HCT116 (cell line): Measurements from ENCODE around the gene C1orf56. TPM values are rescaled to one million over a fixed set of nuclear protein-coding genes. Genes with fewer than 3 reads are reported as not detected.

Experiments used
- ATAC-seq: fragments of 200-7000 bp; cut with Tn5 transposase; 2 replicates; pipeline ENCODE4 v1.9.1; 2020; ENCODE audit warnings: mild to moderate bottlenecking, moderate library complexity
- BruUV-seq: library from RNA; stranded (reverse); fragments of 400-500 nt; replicated peaks from 2 replicates; lab custom pipeline; 2021; lab: Mats Ljungman, UMichigan
- CTCF ChIA-PET: fragments of 300-600 bp; sonication (Branson Sonifier 250); formaldehyde crosslinking; loops from one replicate; lab custom pipeline; 2021; ENCODE audit warnings: antibody characterized with exemption; lab: Charles Lee
- POLR2A ChIA-PET: fragments of 300-600, 350-600 bp; sonication (Branson Sonifier 250); formaldehyde crosslinking; loops from one replicate; lab custom pipeline; 2021; ENCODE audit warnings: antibody characterized with exemption; lab: Charles Lee
- RAD21 ChIA-PET, 2 experiments: fragments of 300-600 bp; sonication (Branson Sonifier 250); formaldehyde crosslinking; loops; one replicate each; lab custom pipeline; 2023; ENCODE audit warnings: low total read pairs in 2 of 2; ENCODE audit not compliant: uncharacterized antibody in 2 of 2, unreplicated experiment in 2 of 2, low non-redundant PET in 1 of 2; lab: Charles Lee
- DNase-seq: peaks from one replicate; pipeline ENCODE4 v3.0.0-alpha.2; 2010; ENCODE audit warnings: low read depth, low spot score
- H2AFZ ChIP-seq: fragments of 200-600 bp; shearing (Covaris generic), sonication (generic); 2 replicates; pipeline ENCODE4 v1.6.1; 2017; ENCODE audit warnings: low read depth, mixed run types, mixed read lengths, antibody characterized with exemption, low read length; ENCODE audit not compliant: poor library complexity, severe bottlenecking
- H3K27ac ChIP-seq: 2 replicates; pipeline ENCODE4 v1.5.1; 2012; ENCODE audit warnings: low read depth, low read length
- H3K27me3 ChIP-seq: fragments of 200-600 bp; sonication (generic); 2 replicates; pipeline ENCODE4 v1.6.1; 2016; ENCODE audit warnings: mixed run types, low read length, mixed read lengths; ENCODE audit not compliant: insufficient read depth
- H3K36me3 ChIP-seq, 2 experiments: fragments of 200-500 bp in 1 of 2; fragments of 200-600 bp in 1 of 2; sonication (Bioruptor generic) in 1 of 2; sonication (generic) in 1 of 2; 2 replicates each; pipeline versions ENCODE4 v1.5.1 to v1.6.1; 2014 to 2016; ENCODE audit warnings: low read length in 2 of 2, inconsistent platforms in 1 of 2, mixed read lengths in 1 of 2, mixed run types in 1 of 2; ENCODE audit not compliant: insufficient read depth in 2 of 2, control insufficient read depth in 1 of 2
- H3K4me1 ChIP-seq, 2 experiments: fragments of 200-600 bp in 1 of 2; sonication (generic) in 1 of 2; 2 replicates each; pipeline versions ENCODE4 v1.5.1 to v1.6.1; 2012 to 2017; ENCODE audit warnings: low read length in 2 of 2, inconsistent platforms in 1 of 2, mild to moderate bottlenecking in 1 of 2, mixed read lengths in 1 of 2, mixed run types in 1 of 2, moderate library complexity in 1 of 2; ENCODE audit not compliant: insufficient read depth in 2 of 2, control insufficient read depth in 1 of 2
- H3K4me2 ChIP-seq: fragments of 200-600 bp; sonication (generic); 2 replicates; pipeline ENCODE4 v1.6.1; 2017; ENCODE audit warnings: mixed run types, low read length, mixed read lengths
- H3K4me3 ChIP-seq, 2 experiments: fragments of 200-600 bp in 1 of 2; sonication (generic) in 1 of 2; replicated peaks in 1 of 2; 2 replicates each; pipeline ENCODE4 v1.5.1; 2011 to 2016; ENCODE audit warnings: low read length in 2 of 2, control low read depth in 1 of 2, low read depth in 1 of 2, mild to moderate bottlenecking in 1 of 2, mixed read lengths in 1 of 2, mixed run types in 1 of 2
- H3K79me2 ChIP-seq: fragments of 200-600 bp; sonication (generic); 2 replicates; pipeline ENCODE4 v1.6.1; 2017; ENCODE audit warnings: mild to moderate bottlenecking, mixed run types, low read length, moderate library complexity, mixed read lengths; ENCODE audit not compliant: insufficient read depth
- H3K9ac ChIP-seq: fragments of 200-600 bp; sonication (generic); 2 replicates; pipeline ENCODE4 v1.6.1; 2016; ENCODE audit warnings: low read length, mixed read lengths
- H3K9me2 ChIP-seq: fragments of 200-600 bp; sonication (generic), shearing (Covaris generic); 2 replicates; pipeline ENCODE4 v1.6.1; 2017; ENCODE audit warnings: mixed run types, mild to moderate bottlenecking, moderate library complexity; ENCODE audit not compliant: insufficient read depth
- H3K9me3 ChIP-seq, 2 experiments: fragments of 200-500 bp in 1 of 2; fragments of 200-600 bp in 1 of 2; sonication (Bioruptor generic) in 1 of 2; sonication (generic) in 1 of 2; 2 replicates each; pipeline ENCODE4 v1.6.1; 2014 to 2017; ENCODE audit warnings: low read length in 2 of 2, mixed read lengths in 2 of 2, inconsistent platforms in 1 of 2, low read depth in 1 of 2, mild to moderate bottlenecking in 1 of 2, mixed run types in 1 of 2, moderate library complexity in 1 of 2; ENCODE audit not compliant: control insufficient read depth in 1 of 2, insufficient read depth in 1 of 2
- H4K20me1 ChIP-seq: fragments of 200-600 bp; sonication (generic), shearing (Covaris generic); 2 replicates; pipeline ENCODE4 v1.6.1; 2017; ENCODE audit warnings: mixed run types, mild to moderate bottlenecking, moderate library complexity; ENCODE audit not compliant: insufficient read depth
- CBX3 ChIP-seq: IDR thresholded peaks from 2 replicates; pipeline ENCODE4 v1.6.1; 2012; ENCODE audit warnings: low read depth
- CEBPB ChIP-seq: IDR thresholded peaks from 2 replicates; pipeline ENCODE4 v1.6.1; 2012; ENCODE audit warnings: low read depth
- EGR1 ChIP-seq: IDR thresholded peaks from 2 replicates; pipeline ENCODE4 v1.6.1; 2012; ENCODE audit warnings: low read depth
- ELF1 ChIP-seq: IDR thresholded peaks from 2 replicates; pipeline ENCODE4 v1.6.1; 2012; ENCODE audit warnings: low read depth, borderline replicate concordance
- EZH2 ChIP-seq: fragments of 200-600 bp; sonication (generic); IDR thresholded peaks from 2 replicates; pipeline ENCODE4 v1.6.1; 2017; ENCODE audit warnings: antibody characterized with exemption, mixed run types
- EZH2phosphoT487 ChIP-seq: fragments of 200-600 bp; IDR thresholded peaks from 2 replicates; pipeline ENCODE4 v1.6.1; 2018; ENCODE audit warnings: antibody characterized with exemption, borderline replicate concordance
- JUND ChIP-seq: IDR thresholded peaks from 2 replicates; pipeline ENCODE4 v1.6.1; 2012
- POLR2AphosphoS5 ChIP-seq: IDR thresholded peaks from 2 replicates; pipeline ENCODE4 v1.6.1; 2011; ENCODE audit warnings: mild to moderate bottlenecking, low read depth, low read length, moderate library complexity
- SIN3A ChIP-seq: IDR thresholded peaks from 2 replicates; pipeline ENCODE4 v1.6.1; 2012; ENCODE audit warnings: low read depth
- SP1 ChIP-seq: IDR thresholded peaks from 2 replicates; pipeline ENCODE4 v1.6.1; 2012; ENCODE audit warnings: low read depth
- SRF ChIP-seq: IDR thresholded peaks from 2 replicates; pipeline ENCODE4 v1.6.1; 2012; ENCODE audit warnings: low read depth
- TCF7L2 ChIP-seq: IDR thresholded peaks from 2 replicates; pipeline ENCODE4 v1.7.0; 2011; ENCODE audit warnings: borderline replicate concordance, inconsistent platforms; ENCODE audit not compliant: insufficient read depth, insufficient read length; ENCODE audit errors: extremely low read depth
- YY1 ChIP-seq: IDR thresholded peaks from 2 replicates; pipeline ENCODE4 v1.6.1; 2011; ENCODE audit warnings: low read length, low read depth, moderate library complexity, mild to moderate bottlenecking; ENCODE audit not compliant: insufficient replicate concordance; ENCODE audit errors: extremely low read depth
- ZFX ChIP-seq: fragments of 450-650 bp; IDR thresholded peaks from 2 replicates; pipeline ENCODE4 v1.6.1; 2017
- ZNF274 ChIP-seq: fragments of 200-500 bp; sonication (Bioruptor generic); IDR thresholded peaks from 2 replicates; pipeline ENCODE4 v1.6.1; 2014; ENCODE audit warnings: mild to moderate bottlenecking, low read depth, low read length, inconsistent platforms
- intact Hi-C: fragments of 100-400 bp; cut with micrococcal nuclease; formaldehyde crosslinking; loops from 2 replicates; pipeline ENCODE4 v1.10.0; 2022
- total RNA-seq: library from RNA; stranded (reverse); gene quantifications from one replicate; pipeline ENCODE4 v1.2.1, GENCODE V29; 2021; ENCODE audit not compliant: unreplicated experiment
- TF ChIP-seq, protein P1 (sequence below): IDR thresholded peaks from 2 replicates; pipeline ENCODE4 v1.6.1; 2012
- TF ChIP-seq, protein P2 (sequence below): IDR thresholded peaks from 2 replicates; pipeline ENCODE4 v1.6.1; 2012; ENCODE audit warnings: low read depth
- TF ChIP-seq, protein P3 (sequence below): IDR thresholded peaks from 2 replicates; pipeline ENCODE4 v1.6.1; 2011; ENCODE audit warnings: mild to moderate bottlenecking, low read length, moderate library complexity; ENCODE audit not compliant: insufficient replicate concordance; ENCODE audit errors: extremely low read depth
- TF ChIP-seq, protein P4 (sequence below): IDR thresholded peaks from 2 replicates; pipeline ENCODE4 v1.6.1; 2012

The C1orf56 gene
- total RNA-seq, 1 experiment from 2014 or later, result not detected

DNA sequence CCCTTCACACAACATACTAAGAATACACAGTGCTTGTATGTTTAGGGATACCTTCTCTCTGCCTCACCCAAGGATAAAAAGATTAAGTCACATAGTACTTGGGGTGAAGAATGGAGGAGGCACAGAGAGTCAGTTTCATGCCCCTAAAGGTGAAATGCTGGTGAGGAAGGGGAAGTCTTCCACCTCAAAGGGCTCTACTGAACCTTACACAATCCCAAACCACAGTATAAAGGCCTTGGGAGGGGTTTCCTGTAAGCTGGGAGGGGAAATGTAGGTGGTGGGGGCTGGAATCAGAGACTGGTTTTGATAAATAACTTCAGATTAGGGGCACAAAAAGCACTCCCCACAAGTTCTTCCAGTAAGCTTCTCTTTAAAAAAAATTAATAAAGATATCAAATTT lies 44.4 kb upstream of the C1orf56 start (continued):
- TF ChIP-seq, protein P1, sequence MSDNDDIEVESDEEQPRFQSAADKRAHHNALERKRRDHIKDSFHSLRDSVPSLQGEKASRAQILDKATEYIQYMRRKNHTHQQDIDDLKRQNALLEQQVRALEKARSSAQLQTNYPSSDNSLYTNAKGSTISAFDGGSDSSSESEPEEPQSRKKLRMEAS, result no peak
- no peak for TF ChIP-seq CBX3
- no peak for TF ChIP-seq CEBPB
- TF ChIP-seq, protein P2, sequence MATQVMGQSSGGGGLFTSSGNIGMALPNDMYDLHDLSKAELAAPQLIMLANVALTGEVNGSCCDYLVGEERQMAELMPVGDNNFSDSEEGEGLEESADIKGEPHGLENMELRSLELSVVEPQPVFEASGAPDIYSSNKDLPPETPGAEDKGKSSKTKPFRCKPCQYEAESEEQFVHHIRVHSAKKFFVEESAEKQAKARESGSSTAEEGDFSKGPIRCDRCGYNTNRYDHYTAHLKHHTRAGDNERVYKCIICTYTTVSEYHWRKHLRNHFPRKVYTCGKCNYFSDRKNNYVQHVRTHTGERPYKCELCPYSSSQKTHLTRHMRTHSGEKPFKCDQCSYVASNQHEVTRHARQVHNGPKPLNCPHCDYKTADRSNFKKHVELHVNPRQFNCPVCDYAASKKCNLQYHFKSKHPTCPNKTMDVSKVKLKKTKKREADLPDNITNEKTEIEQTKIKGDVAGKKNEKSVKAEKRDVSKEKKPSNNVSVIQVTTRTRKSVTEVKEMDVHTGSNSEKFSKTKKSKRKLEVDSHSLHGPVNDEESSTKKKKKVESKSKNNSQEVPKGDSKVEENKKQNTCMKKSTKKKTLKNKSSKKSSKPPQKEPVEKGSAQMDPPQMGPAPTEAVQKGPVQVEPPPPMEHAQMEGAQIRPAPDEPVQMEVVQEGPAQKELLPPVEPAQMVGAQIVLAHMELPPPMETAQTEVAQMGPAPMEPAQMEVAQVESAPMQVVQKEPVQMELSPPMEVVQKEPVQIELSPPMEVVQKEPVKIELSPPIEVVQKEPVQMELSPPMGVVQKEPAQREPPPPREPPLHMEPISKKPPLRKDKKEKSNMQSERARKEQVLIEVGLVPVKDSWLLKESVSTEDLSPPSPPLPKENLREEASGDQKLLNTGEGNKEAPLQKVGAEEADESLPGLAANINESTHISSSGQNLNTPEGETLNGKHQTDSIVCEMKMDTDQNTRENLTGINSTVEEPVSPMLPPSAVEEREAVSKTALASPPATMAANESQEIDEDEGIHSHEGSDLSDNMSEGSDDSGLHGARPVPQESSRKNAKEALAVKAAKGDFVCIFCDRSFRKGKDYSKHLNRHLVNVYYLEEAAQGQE, result no peak
- TF ChIP-seq ZNF274, result no peak
- no peak for TF ChIP-seq ZFX
- TF ChIP-seq SP1, result no peak

GRCh38 chr1:151005729-151006319 lies 41.7 kb upstream of the C1orf56 start:
- no peak for DNase-seq
- no peak for ATAC-seq
- Histone ChIP-seq H3K27ac (0 out of 2 replicates have a peak overlapping the region, but pooled peaks have one; percentile 41), H3K4me3 (no peak overlapping the region), H3K4me1 (peaks cover 13 to 35% of the 10 kb centered on the region in 2 experiments; a peak in 3 of 4 replicates), H3K9me3 (no peaks in the 10 kb centered on the region), H3K79me2 (peaks cover 16% of the 10 kb centered on the region), H3K4me2 (no peak overlapping the region), H3K27me3 (no peaks in the 10 kb centered on the region), H2AFZ (no peak overlapping the region), H3K9ac (no peak overlapping the region), H3K36me3 (no peaks in the 10 kb centered on the region), H3K9me2 (no peaks in the 10 kb centered on the region), H4K20me1 (no peaks in the 10 kb centered on the region)
- no TSS peak for BruUV-seq
- POLR2A ChIA-PET, result interaction anchor here (1.4 to 1.9 kb wide), 2 partner anchors 10 to 25 kb away, joined by 4 to 5 read pairs; no protein-coding TSS in a partner anchor
- intact Hi-C loops, result loop anchor here (5.0 kb wide), 1 partner anchor 444 kb away; no protein-coding TSS in a partner anchor
- RAD21 ChIA-PET, result interaction anchor here (0.6 kb wide), 2 partner anchors 49 to 129 kb away, joined by 3 read pairs; partner anchors contain the start of gene ARNT (in 1 of the 2)
- CTCF ChIA-PET, result interaction anchor here (1.1 to 2.8 kb wide), 5 partner anchors 10 to 750 kb away, joined by 3 to 24 read pairs (median 4); no protein-coding TSS in a partner anchor
- no peak for TF ChIP-seq SP1
- TF ChIP-seq ELF1, result no peak
- TF ChIP-seq, protein P1, result no peak
- TF ChIP-seq EZH2phosphoT487, result no peak
- no peak for TF ChIP-seq CBX3
- TF ChIP-seq YY1, result no peak
- TF ChIP-seq SRF, result no peak
- TF ChIP-seq TCF7L2, result no peak
- no peak for TF ChIP-seq POLR2AphosphoS5
- TF ChIP-seq, protein P3, sequence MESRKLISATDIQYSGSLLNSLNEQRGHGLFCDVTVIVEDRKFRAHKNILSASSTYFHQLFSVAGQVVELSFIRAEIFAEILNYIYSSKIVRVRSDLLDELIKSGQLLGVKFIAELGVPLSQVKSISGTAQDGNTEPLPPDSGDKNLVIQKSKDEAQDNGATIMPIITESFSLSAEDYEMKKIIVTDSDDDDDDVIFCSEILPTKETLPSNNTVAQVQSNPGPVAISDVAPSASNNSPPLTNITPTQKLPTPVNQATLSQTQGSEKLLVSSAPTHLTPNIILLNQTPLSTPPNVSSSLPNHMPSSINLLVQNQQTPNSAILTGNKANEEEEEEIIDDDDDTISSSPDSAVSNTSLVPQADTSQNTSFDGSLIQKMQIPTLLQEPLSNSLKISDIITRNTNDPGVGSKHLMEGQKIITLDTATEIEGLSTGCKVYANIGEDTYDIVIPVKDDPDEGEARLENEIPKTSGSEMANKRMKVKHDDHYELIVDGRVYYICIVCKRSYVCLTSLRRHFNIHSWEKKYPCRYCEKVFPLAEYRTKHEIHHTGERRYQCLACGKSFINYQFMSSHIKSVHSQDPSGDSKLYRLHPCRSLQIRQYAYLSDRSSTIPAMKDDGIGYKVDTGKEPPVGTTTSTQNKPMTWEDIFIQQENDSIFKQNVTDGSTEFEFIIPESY, result no peak
- no peak for TF ChIP-seq ZNF274
- no peak for TF ChIP-seq SIN3A
- TF ChIP-seq EGR1, result no peak
- no peak for TF ChIP-seq EZH2
- TF ChIP-seq JUND, result no peak
- TF ChIP-seq, protein P4, sequence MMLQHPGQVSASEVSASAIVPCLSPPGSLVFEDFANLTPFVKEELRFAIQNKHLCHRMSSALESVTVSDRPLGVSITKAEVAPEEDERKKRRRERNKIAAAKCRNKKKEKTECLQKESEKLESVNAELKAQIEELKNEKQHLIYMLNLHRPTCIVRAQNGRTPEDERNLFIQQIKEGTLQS, result no peak
